ENCODE measurements around the gene GMDS.

GMDS gene

GRCh38 chr6:1971612-1972011 lies 273.8 kb downstream of the GMDS start:
- Histone ChIP-seq H3K4me1 (ENCODE audit: control insufficient read depth in 2 of 2, insufficient read depth in 2 of 2, low read length in 2 of 2) (peaks cover 0 to 3% of the 10 kb centered on the region in 2 donors), H3K9me3 (ENCODE audit: control insufficient read depth in 2 of 2, low read length in 2 of 2) (no peaks in the 10 kb centered on the region), H3K36me3 (ENCODE audit: control insufficient read depth in 2 of 2, insufficient read depth in 2 of 2, low read length in 2 of 2) (no peaks in the 10 kb centered on the region), H3K27me3 (ENCODE audit: control insufficient read depth in 2 of 2, insufficient read depth in 2 of 2, low read length in 2 of 2) (no peaks in the 10 kb centered on the region), H3K27ac (ENCODE audit: low read depth in 2 of 2, low read length in 2 of 2) (no peak overlapping the region), H3K9ac (ENCODE audit: low read depth in 1 of 2, low read length in 2 of 2) (no peak overlapping the region), H3K4me3 (ENCODE audit: low read length in 2 of 2) (no peak overlapping the region)

- no peaks in the 10 kb centered on the region for H3K36me3 ChIP-seq (ENCODE audit: control insufficient read depth in 2 of 2, insufficient read depth in 2 of 2, low read length in 2 of 2)
- peaks cover 0 to 3% of the 10 kb centered on the region in 2 donors for H3K4me1 ChIP-seq (ENCODE audit: control insufficient read depth in 2 of 2, insufficient read depth in 2 of 2, low read length in 2 of 2)
- no peak overlapping the region for H3K27ac ChIP-seq (ENCODE audit: low read depth in 2 of 2, low read length in 2 of 2)
- H3K9me3 ChIP-seq (ENCODE audit: control insufficient read depth in 2 of 2, low read length in 2 of 2), result no peaks in the 10 kb centered on the region
- no peak overlapping the region for H3K4me3 ChIP-seq (ENCODE audit: low read length in 2 of 2)
- H3K27me3 ChIP-seq (ENCODE audit: control insufficient read depth in 2 of 2, insufficient read depth in 2 of 2, low read length in 2 of 2), result no peaks in the 10 kb centered on the region
- no peak overlapping the region for H3K9ac ChIP-seq (ENCODE audit: low read depth in 1 of 2, low read length in 2 of 2)
Measured at GRCh38 chr6:1970151-1970561, 275.2 kb downstream of the GMDS start.

GRCh38 chr6:1966713-1967112 lies 278.7 kb downstream of the GMDS start:
- no peak overlapping the region for H3K27ac ChIP-seq (ENCODE audit: low read depth in 2 of 2, low read length in 2 of 2)

GRCh38 chr6:1965596-1966224 lies 279.7 kb downstream of the GMDS start:
- Histone ChIP-seq H3K9ac (ENCODE audit: low read depth in 1 of 2, low read length in 2 of 2) (no peak overlapping the region), H3K9me3 (ENCODE audit: control insufficient read depth in 2 of 2, low read length in 2 of 2) (no peaks in the 10 kb centered on the region), H3K4me1 (ENCODE audit: control insufficient read depth in 2 of 2, insufficient read depth in 2 of 2, low read length in 2 of 2) (peaks cover 0 to 3% of the 10 kb centered on the region in 2 donors), H3K27ac (ENCODE audit: low read depth in 2 of 2, low read length in 2 of 2) (no peak overlapping the region), H3K36me3 (ENCODE audit: control insufficient read depth in 2 of 2, insufficient read depth in 2 of 2, low read length in 2 of 2) (peaks cover 0 to 1% of the 10 kb centered on the region in 2 donors), H3K4me3 (ENCODE audit: low read length in 2 of 2) (no peak overlapping the region), H3K27me3 (ENCODE audit: control insufficient read depth in 2 of 2, insufficient read depth in 2 of 2, low read length in 2 of 2) (no peaks in the 10 kb centered on the region)

More at GRCh38 chr6:1966713-1967112, 278.7 kb downstream of the GMDS start:
- no peak overlapping the region for H3K9ac ChIP-seq (ENCODE audit: low read depth in 1 of 2, low read length in 2 of 2)
- no peaks in the 10 kb centered on the region for H3K27me3 ChIP-seq (ENCODE audit: control insufficient read depth in 2 of 2, insufficient read depth in 2 of 2, low read length in 2 of 2)
- no peaks in the 10 kb centered on the region for H3K9me3 ChIP-seq (ENCODE audit: control insufficient read depth in 2 of 2, low read length in 2 of 2)
- H3K4me1 ChIP-seq (ENCODE audit: control insufficient read depth in 2 of 2, insufficient read depth in 2 of 2, low read length in 2 of 2), result peaks cover 0 to 3% of the 10 kb centered on the region in 2 donors
- H3K4me3 ChIP-seq (ENCODE audit: low read length in 2 of 2), result no peak overlapping the region
- H3K36me3 ChIP-seq (ENCODE audit: control insufficient read depth in 2 of 2, insufficient read depth in 2 of 2, low read length in 2 of 2), result no peaks in the 10 kb centered on the region

- no peak overlapping the region for H3K4me3 ChIP-seq (ENCODE audit: low read length in 2 of 2)
- no peaks in the 10 kb centered on the region for H3K4me1 ChIP-seq (ENCODE audit: control insufficient read depth in 2 of 2, insufficient read depth in 2 of 2, low read length in 2 of 2)
- no peak overlapping the region for H3K27ac ChIP-seq (ENCODE audit: low read depth in 2 of 2, low read length in 2 of 2)
- no peaks in the 10 kb centered on the region for H3K27me3 ChIP-seq (ENCODE audit: control insufficient read depth in 2 of 2, insufficient read depth in 2 of 2, low read length in 2 of 2)
- H3K9ac ChIP-seq (ENCODE audit: low read depth in 1 of 2, low read length in 2 of 2), result no peak overlapping the region
- H3K36me3 ChIP-seq (ENCODE audit: control insufficient read depth in 2 of 2, insufficient read depth in 2 of 2, low read length in 2 of 2), result peaks cover 3 to 6% of the 10 kb centered on the region in 2 donors
- no peaks in the 10 kb centered on the region for H3K9me3 ChIP-seq (ENCODE audit: control insufficient read depth in 2 of 2, low read length in 2 of 2)
Measured at GRCh38 chr6:1963596-1963995, 281.8 kb downstream of the GMDS start.

GRCh38 chr6:1962201-1962600 lies 283.2 kb downstream of the GMDS start:
- H3K9me3 ChIP-seq (ENCODE audit: control insufficient read depth in 2 of 2, low read length in 2 of 2), result no peaks in the 10 kb centered on the region
- no peaks in the 10 kb centered on the region for H3K27me3 ChIP-seq (ENCODE audit: control insufficient read depth in 2 of 2, insufficient read depth in 2 of 2, low read length in 2 of 2)
- no peak overlapping the region for H3K9ac ChIP-seq (ENCODE audit: low read depth in 1 of 2, low read length in 2 of 2)
- H3K27ac ChIP-seq (ENCODE audit: low read depth in 2 of 2, low read length in 2 of 2), result no peak overlapping the region
- H3K36me3 ChIP-seq (ENCODE audit: control insufficient read depth in 2 of 2, insufficient read depth in 2 of 2, low read length in 2 of 2), result peaks cover 3 to 6% of the 10 kb centered on the region in 2 donors
- no peak overlapping the region for H3K4me3 ChIP-seq (ENCODE audit: low read length in 2 of 2)
- no peaks in the 10 kb centered on the region for H3K4me1 ChIP-seq (ENCODE audit: control insufficient read depth in 2 of 2, insufficient read depth in 2 of 2, low read length in 2 of 2)

- no peaks in the 10 kb centered on the region for H3K4me1 ChIP-seq (ENCODE audit: control insufficient read depth in 2 of 2, insufficient read depth in 2 of 2, low read length in 2 of 2)
- H3K4me3 ChIP-seq (ENCODE audit: low read length in 2 of 2), result no peak overlapping the region
- H3K27ac ChIP-seq (ENCODE audit: low read depth in 2 of 2, low read length in 2 of 2), result no peak overlapping the region
- H3K36me3 ChIP-seq (ENCODE audit: control insufficient read depth in 2 of 2, insufficient read depth in 2 of 2, low read length in 2 of 2), result peaks cover 3 to 6% of the 10 kb centered on the region in 2 donors
- no peak overlapping the region for H3K9ac ChIP-seq (ENCODE audit: low read depth in 1 of 2, low read length in 2 of 2)
- H3K27me3 ChIP-seq (ENCODE audit: control insufficient read depth in 2 of 2, insufficient read depth in 2 of 2, low read length in 2 of 2), result no peaks in the 10 kb centered on the region
- no peaks in the 10 kb centered on the region for H3K9me3 ChIP-seq (ENCODE audit: control insufficient read depth in 2 of 2, low read length in 2 of 2)
Measured at GRCh38 chr6:1960486-1961142, 284.8 kb downstream of the GMDS start.

GRCh38 chr6:1958257-1958656 lies 287.1 kb downstream of the GMDS start:
- H3K4me3 ChIP-seq (ENCODE audit: low read length in 2 of 2), result no peak overlapping the region
- H3K36me3 ChIP-seq (ENCODE audit: control insufficient read depth in 2 of 2, insufficient read depth in 2 of 2, low read length in 2 of 2), result peaks cover 3 to 6% of the 10 kb centered on the region in 2 donors
- H3K4me1 ChIP-seq (ENCODE audit: control insufficient read depth in 2 of 2, insufficient read depth in 2 of 2, low read length in 2 of 2), result no peaks in the 10 kb centered on the region
- no peaks in the 10 kb centered on the region for H3K9me3 ChIP-seq (ENCODE audit: control insufficient read depth in 2 of 2, low read length in 2 of 2)
- H3K27ac ChIP-seq (ENCODE audit: low read depth in 2 of 2, low read length in 2 of 2), result no peak overlapping the region
- no peaks in the 10 kb centered on the region for H3K27me3 ChIP-seq (ENCODE audit: control insufficient read depth in 2 of 2, insufficient read depth in 2 of 2, low read length in 2 of 2)
- H3K9ac ChIP-seq (ENCODE audit: low read depth in 1 of 2, low read length in 2 of 2), result no peak overlapping the region

GRCh38 chr6:1957746-1958145 lies 287.7 kb downstream of the GMDS start:
- H3K27ac ChIP-seq (ENCODE audit: low read depth in 2 of 2, low read length in 2 of 2), result no peak overlapping the region
- peaks cover 4 to 6% of the 10 kb centered on the region in 2 donors for H3K36me3 ChIP-seq (ENCODE audit: control insufficient read depth in 2 of 2, insufficient read depth in 2 of 2, low read length in 2 of 2)
- no peaks in the 10 kb centered on the region for H3K9me3 ChIP-seq (ENCODE audit: control insufficient read depth in 2 of 2, low read length in 2 of 2)
- no peak overlapping the region for H3K4me3 ChIP-seq (ENCODE audit: low read length in 2 of 2)
- no peaks in the 10 kb centered on the region for H3K27me3 ChIP-seq (ENCODE audit: control insufficient read depth in 2 of 2, insufficient read depth in 2 of 2, low read length in 2 of 2)
- no peaks in the 10 kb centered on the region for H3K4me1 ChIP-seq (ENCODE audit: control insufficient read depth in 2 of 2, insufficient read depth in 2 of 2, low read length in 2 of 2)
- H3K9ac ChIP-seq (ENCODE audit: low read depth in 1 of 2, low read length in 2 of 2), result no peak overlapping the region

GRCh38 chr6:1952740-1953360 lies 292.6 kb downstream of the GMDS start:
- no peak overlapping the region for H3K4me3 ChIP-seq (ENCODE audit: low read length in 2 of 2)
- H3K9ac ChIP-seq (ENCODE audit: low read depth in 1 of 2, low read length in 2 of 2), result no peak overlapping the region
- no peak overlapping the region for H3K27ac ChIP-seq (ENCODE audit: low read depth in 2 of 2, low read length in 2 of 2)
- no peaks in the 10 kb centered on the region for H3K27me3 ChIP-seq (ENCODE audit: control insufficient read depth in 2 of 2, insufficient read depth in 2 of 2, low read length in 2 of 2)
- no peaks in the 10 kb centered on the region for H3K9me3 ChIP-seq (ENCODE audit: control insufficient read depth in 2 of 2, low read length in 2 of 2)
- H3K4me1 ChIP-seq (ENCODE audit: control insufficient read depth in 2 of 2, insufficient read depth in 2 of 2, low read length in 2 of 2), result no peaks in the 10 kb centered on the region
- peaks cover 0 to 11% of the 10 kb centered on the region in 2 donors for H3K36me3 ChIP-seq (ENCODE audit: control insufficient read depth in 2 of 2, insufficient read depth in 2 of 2, low read length in 2 of 2)
